Muscle layer of colon (tissue), 2 donors: ENCODE data around the gene GLIS1.

ENCODE experiments used
- H3K27ac ChIP-seq: one replicate; pipeline ENCODE4 v1.7.0; 2013; ENCODE audit warnings: low read depth, mild to moderate bottlenecking, low read length, moderate library complexity
- H3K27me3 ChIP-seq, 2 donors: one replicate each; pipeline ENCODE4 v1.7.0; 2013; ENCODE audit warnings: low read length in 2 of 2, mild to moderate bottlenecking in 2 of 2; ENCODE audit not compliant: insufficient read depth in 2 of 2, control insufficient read depth in 1 of 2
- H3K36me3 ChIP-seq: one replicate; pipeline ENCODE4 v1.7.0; 2013; ENCODE audit warnings: mild to moderate bottlenecking, low read length; ENCODE audit not compliant: insufficient read depth
- H3K4me1 ChIP-seq: one replicate; pipeline ENCODE4 v1.7.0; 2013; ENCODE audit warnings: mild to moderate bottlenecking, low read length; ENCODE audit not compliant: insufficient read depth
- H3K4me3 ChIP-seq, 2 donors: one replicate each; pipeline ENCODE4 v1.7.0; 2013; ENCODE audit warnings: low read length in 2 of 2, low read depth in 1 of 2, mild to moderate bottlenecking in 1 of 2, moderate library complexity in 1 of 2
- H3K9ac ChIP-seq: one replicate; pipeline ENCODE4 v1.7.0; 2013; ENCODE audit warnings: low read length
- H3K9me3 ChIP-seq: one replicate; pipeline ENCODE4 v1.7.0; 2013; ENCODE audit warnings: mild to moderate bottlenecking, low read length
- donor health status: abdominal sarcoma.
- donor health status: Adenocarcinoma of cecum.

The GLIS1 gene

GRCh38 chr1:53735261-53735660, 3.7 kb downstream of the GLIS1 start:
- Histone ChIP-seq H3K4me3 (no peak overlapping the region), H3K27me3 (peaks cover 9 to 33% of the 10 kb centered on the region in 2 donors), H3K9ac (no peak overlapping the region), H3K9me3 (no peaks in the 10 kb centered on the region), H3K27ac (no peak overlapping the region), H3K36me3 (no peaks in the 10 kb centered on the region), H3K4me1 (peaks cover 8% of the 10 kb centered on the region)

GRCh38 chr1:53734650-53735211, 4.2 kb downstream of the GLIS1 start:
- Histone ChIP-seq H3K4me3 (no peak overlapping the region), H3K36me3 (no peaks in the 10 kb centered on the region), H3K27me3 (peaks cover 4 to 27% of the 10 kb centered on the region in 2 donors), H3K27ac (no peak overlapping the region), H3K9me3 (no peaks in the 10 kb centered on the region), H3K4me1 (peaks cover 7% of the 10 kb centered on the region), H3K9ac (no peak overlapping the region)

DNA sequence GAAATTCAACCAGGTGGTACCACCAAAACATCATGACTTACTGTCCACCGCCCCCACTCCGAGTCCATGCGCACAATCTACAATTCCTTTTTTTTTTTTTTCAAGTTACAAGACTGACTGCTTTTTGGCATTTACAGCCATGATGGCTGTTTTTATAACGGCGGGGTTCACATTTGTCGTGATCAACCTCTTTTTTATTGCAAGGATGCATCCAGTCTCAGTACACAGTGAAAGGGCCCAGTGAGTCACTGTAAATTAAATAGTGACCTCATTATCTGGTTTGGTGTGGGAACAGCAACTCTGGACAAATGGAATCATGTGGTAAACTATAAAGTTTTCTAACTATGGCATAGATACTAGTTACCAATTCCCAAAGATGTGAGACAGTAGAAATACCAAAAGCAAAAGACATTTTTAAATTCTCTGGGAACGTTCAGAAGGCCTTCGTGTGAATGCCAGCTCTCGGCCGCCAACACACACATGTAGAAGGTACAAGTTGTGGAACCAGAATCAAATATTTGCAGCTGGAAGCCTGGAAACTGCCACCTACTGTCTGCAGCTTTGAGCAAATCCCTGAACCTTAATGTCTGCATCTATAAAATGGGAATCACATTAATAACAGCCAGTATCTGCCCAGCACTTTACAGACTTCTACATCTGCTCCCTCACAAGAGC, 4.9 kb downstream of the GLIS1 start:
- Histone ChIP-seq H3K27ac (no peak overlapping the region), H3K9ac (no peak overlapping the region), H3K4me1 (peaks cover 3% of the 10 kb centered on the region), H3K36me3 (no peaks in the 10 kb centered on the region), H3K4me3 (no peak overlapping the region), H3K27me3 (peaks cover 0 to 22% of the 10 kb centered on the region in 2 donors), H3K9me3 (no peaks in the 10 kb centered on the region)

DNA sequence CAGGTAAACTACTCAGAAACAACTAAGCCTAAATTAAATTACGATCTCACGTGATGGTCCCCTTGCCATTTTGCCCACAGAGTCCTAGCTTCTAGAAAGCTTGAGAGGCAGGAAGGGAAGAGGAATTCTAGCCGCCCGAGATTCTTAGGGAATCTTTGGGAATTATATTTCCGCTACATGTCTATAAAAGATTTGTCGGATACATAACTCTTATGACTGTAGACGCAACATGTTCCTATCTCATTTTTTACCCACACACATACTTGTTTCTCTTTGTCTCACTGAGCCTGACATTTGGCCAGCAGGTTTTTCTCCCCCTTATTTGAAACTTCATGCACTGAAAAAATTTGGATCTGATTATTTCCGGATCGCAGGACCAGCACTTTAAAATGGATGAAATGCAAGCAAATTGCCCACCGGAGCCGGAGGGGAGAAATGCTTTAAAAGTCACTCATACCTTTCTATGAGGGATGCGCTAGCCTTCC, 5.5 kb downstream of the GLIS1 start:
- no peaks in the 10 kb centered on the region for H3K36me3 ChIP-seq

DNA sequence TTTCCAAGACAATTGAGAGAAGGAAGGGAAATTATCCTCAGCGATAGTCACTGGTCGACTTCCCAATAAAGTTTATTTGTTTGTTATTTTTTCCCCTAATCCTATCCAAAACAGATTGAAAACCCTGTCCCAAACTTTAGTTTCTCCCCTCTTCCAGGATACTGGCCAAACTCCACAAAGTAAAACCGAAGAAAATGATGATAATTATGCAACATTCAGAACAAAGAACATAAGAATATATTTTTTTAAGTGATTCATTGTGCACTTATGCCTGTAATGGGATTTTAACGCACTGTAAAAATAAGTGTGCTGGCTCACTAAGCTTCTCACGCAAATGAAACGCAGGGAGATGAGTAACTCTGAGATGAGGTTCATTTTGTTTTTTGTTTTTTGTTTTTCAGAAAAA, 6.0 kb downstream of the GLIS1 start:
- Histone ChIP-seq H3K27ac (no peak overlapping the region), H3K27me3 (peaks cover 0 to 12% of the 10 kb centered on the region in 2 donors), H3K4me3 (no peak overlapping the region), H3K9me3 (no peaks in the 10 kb centered on the region), H3K4me1 (no peaks in the 10 kb centered on the region), H3K36me3 (no peaks in the 10 kb centered on the region), H3K9ac (no peak overlapping the region)

More for the DNA sequence above, 5.5 kb downstream of the GLIS1 start:
- Histone ChIP-seq H3K27ac (no peak overlapping the region), H3K9me3 (no peaks in the 10 kb centered on the region), H3K4me1 (peaks cover 3% of the 10 kb centered on the region), H3K27me3 (peaks cover 0 to 18% of the 10 kb centered on the region in 2 donors), H3K4me3 (no peak overlapping the region), H3K9ac (no peak overlapping the region)

GRCh38 chr1:53732409-53732808, 6.6 kb downstream of the GLIS1 start:
- Histone ChIP-seq H3K36me3 (no peaks in the 10 kb centered on the region), H3K4me3 (no peak overlapping the region), H3K27me3 (peaks cover 0 to 7% of the 10 kb centered on the region in 2 donors), H3K9ac (no peak overlapping the region), H3K27ac (no peak overlapping the region), H3K9me3 (no peaks in the 10 kb centered on the region), H3K4me1 (no peaks in the 10 kb centered on the region)

GRCh38 chr1:53731779-53732305, 7.1 kb downstream of the GLIS1 start:
- Histone ChIP-seq H3K9ac (no peak overlapping the region), H3K27ac (no peak overlapping the region), H3K9me3 (no peaks in the 10 kb centered on the region), H3K27me3 (peaks cover 0 to 1% of the 10 kb centered on the region in 2 donors), H3K4me1 (no peaks in the 10 kb centered on the region), H3K36me3 (no peaks in the 10 kb centered on the region), H3K4me3 (no peak overlapping the region)

DNA sequence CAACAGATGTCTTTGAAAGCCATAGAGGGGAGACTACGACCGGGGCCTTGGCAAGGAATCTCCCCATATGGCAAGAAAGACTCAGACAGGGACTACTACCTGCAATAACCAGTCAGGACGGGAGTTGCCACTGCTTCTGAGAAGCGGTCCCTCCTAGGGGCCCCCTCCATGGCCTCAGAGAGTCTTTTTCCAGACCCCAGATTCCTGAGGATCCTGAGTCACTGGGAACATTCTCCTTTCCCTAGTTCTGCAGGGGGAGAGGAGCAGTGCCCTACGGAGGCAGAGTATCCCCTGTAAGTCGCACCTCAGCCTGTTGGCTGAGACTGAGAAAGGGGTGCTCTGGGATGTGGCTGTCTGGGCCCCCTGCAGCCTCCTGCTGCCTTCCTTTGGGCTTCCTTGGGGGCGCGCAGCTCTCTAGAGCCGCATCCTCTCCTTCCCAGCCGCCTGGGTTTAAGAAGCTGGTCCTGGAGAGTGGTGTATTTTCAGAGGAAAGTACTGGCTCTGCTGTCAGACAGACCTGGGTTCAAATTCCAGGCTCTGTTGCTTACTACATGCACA, 7.8 kb downstream of the GLIS1 start:
- no peak overlapping the region for H3K27ac ChIP-seq
- no peaks in the 10 kb centered on the region for H3K4me1 ChIP-seq
- no peaks in the 10 kb centered on the region for H3K27me3 ChIP-seq
- H3K4me3 ChIP-seq: no peak overlapping the region
- H3K9me3 ChIP-seq: no peaks in the 10 kb centered on the region
- no peak overlapping the region for H3K9ac ChIP-seq
- no peaks in the 10 kb centered on the region for H3K36me3 ChIP-seq

GRCh38 chr1:53730224-53730865, 8.6 kb downstream of the GLIS1 start:
- no peaks in the 10 kb centered on the region for H3K4me1 ChIP-seq
- H3K27ac ChIP-seq: no peak overlapping the region
- no peak overlapping the region for H3K4me3 ChIP-seq
- H3K27me3 ChIP-seq: no peaks in the 10 kb centered on the region
- no peaks in the 10 kb centered on the region for H3K36me3 ChIP-seq
- no peak overlapping the region for H3K9ac ChIP-seq
- H3K9me3 ChIP-seq: no peaks in the 10 kb centered on the region

- H3K9me3 ChIP-seq: no peaks in the 10 kb centered on the region
- no peak overlapping the region for H3K9ac ChIP-seq
- H3K36me3 ChIP-seq: no peaks in the 10 kb centered on the region
- no peak overlapping the region for H3K4me3 ChIP-seq
- no peak overlapping the region for H3K27ac ChIP-seq
- H3K4me1 ChIP-seq: no peaks in the 10 kb centered on the region
- H3K27me3 ChIP-seq: no peaks in the 10 kb centered on the region
Measured at GRCh38 chr1:53729456-53730223, 9.3 kb downstream of the GLIS1 start.
